Liver (tissue), 9 donors: ENCODE data around the gene TMIGD3. TPM values are rescaled to one million over a fixed set of nuclear protein-coding genes. Genes with fewer than 3 reads are reported as not detected.

Experiments
- DNase-seq: peaks from one replicate; pipeline ENCODE4 v3.0.0-alpha.2; 2017; ENCODE audit warnings: low spot score
- H3K27ac ChIP-seq, 2 donors: one replicate each; pipeline ENCODE4 v1.7.0; 2013; ENCODE audit warnings: inconsistent platforms in 2 of 2, low read length in 2 of 2, control low read depth in 1 of 2, low read depth in 1 of 2, mild to moderate bottlenecking in 1 of 2
- H3K27me3 ChIP-seq, 4 donors: one replicate each; pipeline versions ENCODE4 v1.6.1 to v1.7.0; 2013; ENCODE audit warnings: low read length in 3 of 4, inconsistent platforms in 1 of 4, mild to moderate bottlenecking in 1 of 4, moderate library complexity in 1 of 4; ENCODE audit not compliant: control insufficient read depth in 4 of 4, insufficient read depth in 4 of 4
- H3K36me3 ChIP-seq, 4 donors: one replicate each; pipeline versions ENCODE4 v1.6.1 to v1.7.0; 2013; ENCODE audit warnings: low read length in 3 of 4, mild to moderate bottlenecking in 3 of 4, low read depth in 1 of 4, moderate library complexity in 1 of 4; ENCODE audit not compliant: control insufficient read depth in 4 of 4, insufficient read depth in 3 of 4
- H3K4me1 ChIP-seq, 4 donors: one replicate each; pipeline versions ENCODE4 v1.6.1 to v1.7.0; 2013; ENCODE audit warnings: low read length in 3 of 4, mild to moderate bottlenecking in 3 of 4, moderate library complexity in 1 of 4; ENCODE audit not compliant: control insufficient read depth in 4 of 4, insufficient read depth in 4 of 4
- H3K4me3 ChIP-seq, 3 donors: one replicate each; pipeline versions ENCODE4 v1.6.1 to v1.7.0; 2013; ENCODE audit warnings: low read length in 3 of 3, control low read depth in 1 of 3, low read depth in 1 of 3, mild to moderate bottlenecking in 1 of 3
- H3K9ac ChIP-seq, 2 donors: one replicate each; pipeline ENCODE4 v1.7.0; 2013; ENCODE audit warnings: low read length in 2 of 2, mild to moderate bottlenecking in 2 of 2, moderate library complexity in 2 of 2, control low read depth in 1 of 2, low read depth in 1 of 2
- H3K9me3 ChIP-seq, 4 donors: one replicate each; pipeline versions ENCODE4 v1.6.1 to v1.7.0; 2013; ENCODE audit warnings: low read length in 3 of 4; ENCODE audit not compliant: control insufficient read depth in 4 of 4
- FOXA1 ChIP-seq: IDR thresholded peaks from 2 replicates; pipeline ENCODE4 v1.6.1; 2016; ENCODE audit warnings: antibody characterized with exemption
- GABPA ChIP-seq, 2 donors: IDR thresholded peaks in 1 of 2; conservative IDR thresholded peaks in 1 of 2; 2 replicates each; pipeline ENCODE4 v1.6.1; 2016; ENCODE audit warnings: antibody characterized with exemption in 2 of 2, mild to moderate bottlenecking in 1 of 2, moderate library complexity in 1 of 2
- HNF4A ChIP-seq, 2 donors: conservative IDR thresholded peaks; 2 replicates each; pipeline ENCODE4 v1.6.1; 2016; ENCODE audit warnings: antibody characterized with exemption in 2 of 2, mild to moderate bottlenecking in 2 of 2
- HNF4G ChIP-seq: IDR thresholded peaks from 2 replicates; pipeline ENCODE4 v1.6.1; 2016; ENCODE audit warnings: antibody characterized with exemption
- JUND ChIP-seq, 2 donors: IDR thresholded peaks; 2 replicates each; pipeline ENCODE4 v1.6.1; 2016; ENCODE audit warnings: antibody characterized with exemption in 2 of 2
- MAX ChIP-seq: IDR thresholded peaks from 2 replicates; pipeline ENCODE4 v1.6.1; 2016; ENCODE audit warnings: antibody characterized with exemption
- RAD21 ChIP-seq, 2 donors: IDR thresholded peaks; 2 replicates each; pipeline ENCODE4 v1.6.1; 2016; ENCODE audit warnings: antibody characterized with exemption in 2 of 2, mild to moderate bottlenecking in 2 of 2
- REST ChIP-seq: IDR thresholded peaks from 2 replicates; pipeline ENCODE4 v1.6.1; 2016; ENCODE audit warnings: antibody characterized with exemption, mild to moderate bottlenecking
- RXRA ChIP-seq, 2 donors: IDR thresholded peaks; 2 replicates each; pipeline ENCODE4 v1.6.1; 2017 to 2018; ENCODE audit warnings: antibody characterized with exemption in 2 of 2, mild to moderate bottlenecking in 1 of 2
- SP1 ChIP-seq: IDR thresholded peaks from 2 replicates; pipeline ENCODE4 v1.6.1; 2018; ENCODE audit warnings: antibody characterized with exemption, mild to moderate bottlenecking
- TAF1 ChIP-seq: conservative IDR thresholded peaks from 2 replicates; pipeline ENCODE4 v1.6.1; 2016; ENCODE audit warnings: antibody characterized with exemption, mild to moderate bottlenecking
- YY1 ChIP-seq: IDR thresholded peaks from 2 replicates; pipeline ENCODE4 v1.6.1; 2016; ENCODE audit warnings: antibody characterized with exemption, mild to moderate bottlenecking
- WGBS: extraction: QIAGEN DNeasy Blood & Tissue Kit; methylation state at CpG from one replicate; pipeline ENCODE4 v1.1.7; 2013; 5-methylcytosine and 5-hydroxymethylcytosine counted together
- polyA plus RNA-seq, 2 donors: library from polyadenylated mRNA; stranded (reverse) in 1 of 2; unstranded in 1 of 2; fragments of 200-250 nt in 1 of 2; fragments of >200 nt in 1 of 2; fragmentation: Nextera tagmentation in 1 of 2; extraction: Ambion mirVana in 1 of 2; gene quantifications; one replicate each; pipeline versions ENCODE4 v1.2.1 to v1.2.3, GENCODE V29; 2013 to 2015
- total RNA-seq, 2 donors: library from RNA; depleted of rRNA; stranded (reverse); fragments of >200 nt; gene quantifications; one replicate each; pipeline ENCODE4 v1.2.3, GENCODE V29; 2014
- donor health status: healthy.
- donor health status: healthy.
- donor health status: healthy.
- donor health status: healthy.
- donor health status: healthy.

TMIGD3 gene
- total and polyA plus RNA-seq, 4 donors, result 2.6 to 5.9 (median 4.6) TPM

- TF ChIP-seq RXRA (IDR thresholded peaks at IDR 0.05), result no peak
- DNase-seq, result no peak
Measured at GRCh38 chr1:111515291-111516004, 12.0 kb upstream of the TMIGD3 start.

DNA sequence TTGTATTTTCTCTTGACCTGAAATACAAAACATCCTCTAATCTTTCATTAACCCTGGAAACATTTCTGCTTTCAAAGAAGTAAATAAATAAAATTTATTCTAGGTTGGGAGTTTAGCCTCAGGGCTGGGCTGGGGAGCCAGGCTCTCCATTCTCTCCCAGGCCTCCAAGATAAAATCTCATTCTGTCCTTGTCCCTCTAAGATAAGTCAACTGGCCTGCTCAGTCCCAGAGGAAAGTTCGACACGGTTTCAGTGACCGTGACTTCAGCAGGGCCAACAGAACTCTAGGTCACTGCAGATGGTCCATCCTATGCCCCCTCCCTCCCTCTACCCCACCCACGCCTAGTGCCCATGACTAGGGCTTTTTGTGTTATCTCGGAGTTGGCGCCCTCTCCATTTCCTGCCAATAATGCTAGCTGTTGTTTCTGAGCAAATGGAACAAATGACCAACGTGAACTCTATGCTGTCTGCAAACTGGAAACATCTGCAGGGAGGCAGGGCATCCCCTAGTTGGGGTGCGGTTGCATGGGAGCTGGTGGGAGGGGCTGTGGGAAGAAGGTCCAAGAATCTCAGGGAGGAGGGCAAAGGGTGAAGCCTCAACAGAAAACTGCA is 10.1 kb upstream of the TMIGD3 start:
- no peak for DNase-seq
- 71% methylated on average over 8 of the region's 8 CpGs for WGBS
- no peak overlapping the region for H3K9ac ChIP-seq
- H3K36me3 ChIP-seq, result no peaks in the 10 kb centered on the region
- H3K9me3 ChIP-seq, result no peaks in the 10 kb centered on the region
- peaks cover 8 to 25% (median 21%) of the 10 kb centered on the region in 4 donors for H3K4me1 ChIP-seq
- H3K27me3 ChIP-seq, result no peaks in the 10 kb centered on the region
- H3K27ac ChIP-seq, result no peak overlapping the region
- TF ChIP-seq MAX, result no peak
- no peak for TF ChIP-seq RAD21 (IDR thresholded peaks at IDR 0.05)
- no peak for TF ChIP-seq SP1
- TF ChIP-seq GABPA (IDR thresholded peaks at IDR 0.05 in 1 of 2, conservative IDR thresholded peaks at IDR 0.05 in 1 of 2), result no peak
- TF ChIP-seq REST, result no peak
- no peak for TF ChIP-seq HNF4G
- TF ChIP-seq YY1, result no peak
- TF ChIP-seq FOXA1, result no peak
- TF ChIP-seq TAF1, result no peak
- H3K4me3 ChIP-seq, result no peak overlapping the region

More at GRCh38 chr1:111515291-111516004, 12.0 kb upstream of the TMIGD3 start:
- H3K27ac ChIP-seq, result peak overlapping the region; percentile 77 to 83
- WGBS, result 54% methylated on average over 40 of the region's 40 CpGs
- H3K4me1 ChIP-seq, result peaks cover 0 to 10% (median 5%) of the 10 kb centered on the region in 4 donors
- no peaks in the 10 kb centered on the region for H3K9me3 ChIP-seq
- no peaks in the 10 kb centered on the region for H3K27me3 ChIP-seq
- no peaks in the 10 kb centered on the region for H3K36me3 ChIP-seq
- no peak overlapping the region for H3K9ac ChIP-seq
- peak overlapping the region in 1 of 3 donors; percentile 9 for H3K4me3 ChIP-seq

DNA sequence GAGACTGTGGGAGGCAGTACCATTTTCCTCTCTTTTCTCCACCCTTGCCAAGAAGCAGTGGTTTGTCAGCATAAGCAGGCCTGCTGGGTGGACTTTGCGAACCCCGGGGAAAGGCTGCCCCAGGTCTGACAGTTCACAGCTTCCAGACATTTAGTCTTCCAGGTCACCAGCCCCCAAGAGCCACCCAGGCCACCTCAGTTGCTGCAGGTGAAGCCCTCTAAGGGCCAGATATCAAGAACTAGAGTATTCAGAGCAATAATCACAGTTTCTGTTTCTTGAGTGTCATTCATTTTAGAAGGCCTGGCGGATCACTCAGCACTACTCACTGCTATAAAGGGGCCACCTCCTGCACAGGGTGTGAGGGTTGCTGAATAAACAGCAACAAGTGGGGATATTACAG is 9.5 kb upstream of the TMIGD3 start:
- H3K4me3 ChIP-seq, result no peak overlapping the region
- no peaks in the 10 kb centered on the region for H3K9me3 ChIP-seq
- no peak overlapping the region for H3K27ac ChIP-seq
- H3K36me3 ChIP-seq, result no peaks in the 10 kb centered on the region
- TF ChIP-seq HNF4A (conservative IDR thresholded peaks at IDR 0.05) (peak in 1 of 2 donors; percentile 9), JUND (IDR thresholded peaks at IDR 0.05) (no peak)
- no peak overlapping the region for H3K9ac ChIP-seq
- H3K4me1 ChIP-seq, result peaks cover 8 to 30% (median 24%) of the 10 kb centered on the region in 4 donors
- H3K27me3 ChIP-seq, result no peaks in the 10 kb centered on the region
- no peak for DNase-seq
- WGBS, result 67% methylated on average over 3 of the region's 3 CpGs
